NCI-H524 (cell line): ENCODE data around the gene CNIH2.
"Not testable (repeated sequence)": the region's sequence is repeated elsewhere in the genome, so short reads cannot be mapped to it uniquely, and the experiment has no call there.

Experiments
- DNase-seq, 2 experiments: peaks; one replicate each; lab custom pipeline; 2025; lab: John Stamatoyannopoulos, UW

CNIH2 gene

DNA sequence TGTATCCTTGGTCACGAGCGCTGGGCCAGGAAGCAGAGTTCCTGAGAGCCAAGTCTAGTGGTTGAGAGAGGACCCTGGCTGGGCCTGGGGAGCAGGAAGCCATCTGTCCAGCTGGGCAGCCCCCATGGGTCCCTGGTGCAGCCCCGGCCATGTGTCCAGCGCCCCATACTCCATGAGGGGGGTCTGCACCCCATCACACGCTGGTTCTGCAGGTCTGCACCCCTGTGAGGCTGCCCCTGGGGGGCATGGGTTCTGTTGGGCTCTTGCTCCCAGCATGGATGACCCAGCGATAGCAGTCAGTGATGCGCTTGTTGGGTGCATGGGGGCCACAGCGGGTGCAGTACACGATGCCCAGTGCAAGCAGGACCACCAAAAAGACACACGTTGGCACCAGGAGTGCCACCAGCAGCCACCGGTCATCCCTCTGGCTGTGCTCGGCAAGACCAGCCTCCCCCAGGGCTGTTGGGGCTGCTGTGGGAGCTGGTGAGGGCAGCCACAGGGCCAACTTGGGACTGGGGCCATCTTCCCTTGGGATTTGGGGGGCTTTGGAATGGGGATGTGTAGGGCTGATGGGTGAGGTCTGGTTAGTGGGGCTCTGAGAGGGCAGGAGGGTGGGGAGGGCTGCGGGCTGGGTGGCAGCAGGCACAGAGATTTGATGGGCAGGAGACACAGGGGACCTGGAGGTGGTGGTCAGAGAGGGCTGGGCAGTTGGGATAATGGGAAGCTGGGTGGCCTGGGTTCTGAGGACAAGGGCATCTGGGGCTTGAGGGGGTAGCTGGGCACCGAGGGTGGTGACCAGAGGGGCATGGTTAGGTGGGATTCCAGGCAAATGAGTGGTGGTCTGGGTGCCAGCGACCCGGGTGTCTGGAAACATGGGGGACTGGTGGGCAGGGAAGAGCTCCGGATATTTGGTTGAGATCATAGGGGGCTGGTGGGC is 36.9 kb downstream of the CNIH2 start:
- no peak for DNase-seq

DNA sequence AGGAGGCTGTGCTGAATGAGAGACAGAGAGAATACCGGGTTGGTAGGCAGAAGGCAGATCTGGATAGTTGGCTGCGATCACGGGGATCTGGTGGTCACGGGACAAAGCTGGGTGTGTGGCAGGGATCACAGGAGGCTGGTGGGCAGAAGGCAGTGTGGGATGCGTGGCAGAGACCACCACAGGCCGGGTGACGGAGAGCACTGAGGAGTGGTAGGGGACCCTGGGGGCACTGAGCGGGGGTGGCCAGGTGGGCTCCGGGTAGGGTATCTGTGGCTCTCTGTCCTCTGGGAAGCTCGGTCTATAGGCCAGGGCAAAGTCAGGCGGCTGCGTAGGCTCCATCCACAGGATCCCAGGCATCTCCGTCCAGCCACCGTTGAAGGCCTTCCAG is 37.5 kb downstream of the CNIH2 start:
- DNase-seq: no peak

DNA sequence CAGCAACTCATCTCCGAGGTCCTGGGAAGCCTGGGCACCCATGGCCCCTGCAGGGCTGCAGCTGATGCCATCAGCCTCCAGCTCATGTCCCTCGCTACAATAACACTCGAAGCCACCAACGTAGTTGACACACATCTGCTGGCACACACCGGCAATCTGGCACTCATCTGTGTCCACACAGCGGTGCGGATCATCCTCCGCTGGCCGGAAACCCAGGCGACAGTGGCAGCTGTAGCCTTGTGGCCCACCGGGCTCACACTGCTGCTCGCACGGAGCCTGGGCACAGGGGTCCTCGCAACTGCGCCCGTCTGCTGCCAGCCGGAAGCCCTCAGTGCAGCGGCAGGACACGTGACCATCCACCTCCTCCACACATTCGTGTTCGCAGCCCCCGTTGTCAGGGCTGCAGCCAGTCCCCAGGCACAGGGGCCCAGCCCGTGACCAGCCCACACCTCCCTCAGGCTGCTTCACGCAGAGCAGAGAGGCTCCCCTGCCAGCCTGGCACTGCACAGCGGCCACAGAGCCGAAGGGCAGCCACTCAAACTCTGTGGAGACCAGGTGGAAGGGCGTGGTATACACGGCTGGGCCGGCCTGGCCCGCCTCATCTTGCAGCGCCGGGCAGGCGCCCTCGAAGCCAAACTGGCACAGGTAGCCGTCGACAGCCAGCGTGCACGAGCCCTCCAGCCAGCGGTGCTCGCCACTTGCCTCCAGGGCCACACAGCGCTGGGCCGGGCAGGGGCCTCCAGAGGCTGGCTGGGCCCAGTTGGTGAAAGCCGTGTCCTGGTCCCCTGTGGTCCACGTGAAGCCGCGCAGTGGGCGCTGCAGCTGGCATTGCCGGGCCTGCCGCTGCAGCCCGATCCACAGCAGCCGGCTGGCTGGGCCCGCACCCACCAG is 38.2 kb downstream of the CNIH2 start:
- peak; percentile 33 to 73 for DNase-seq

DNA sequence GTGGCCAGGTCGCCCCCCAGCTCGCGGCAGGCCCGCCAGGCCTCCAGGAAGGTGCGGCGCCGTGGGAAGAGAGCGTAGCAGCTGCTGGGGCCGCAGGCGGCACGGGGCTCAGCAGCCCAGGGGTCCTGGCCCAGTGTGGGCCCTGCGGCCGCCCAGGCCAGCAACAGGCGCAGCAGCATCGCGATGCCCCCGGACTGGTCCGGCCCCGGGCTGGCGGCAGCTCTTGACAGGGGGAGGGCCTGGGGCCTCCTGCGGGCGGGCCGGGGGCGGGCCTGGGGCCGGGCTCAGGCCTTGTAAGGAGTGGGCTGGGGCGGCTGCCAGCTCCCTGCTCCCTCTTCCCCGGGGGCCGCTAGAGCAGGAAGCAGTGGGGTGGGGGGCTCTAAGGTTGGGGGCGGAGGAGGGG is 38.9 kb downstream of the CNIH2 start, which contains the start of gene CD248:
CD248 (minus strand) TSS at position 196 of the 403 bp plus-strand sequence; CDS start at position 179, 17 bp downstream.
- no peak for DNase-seq

DNA sequence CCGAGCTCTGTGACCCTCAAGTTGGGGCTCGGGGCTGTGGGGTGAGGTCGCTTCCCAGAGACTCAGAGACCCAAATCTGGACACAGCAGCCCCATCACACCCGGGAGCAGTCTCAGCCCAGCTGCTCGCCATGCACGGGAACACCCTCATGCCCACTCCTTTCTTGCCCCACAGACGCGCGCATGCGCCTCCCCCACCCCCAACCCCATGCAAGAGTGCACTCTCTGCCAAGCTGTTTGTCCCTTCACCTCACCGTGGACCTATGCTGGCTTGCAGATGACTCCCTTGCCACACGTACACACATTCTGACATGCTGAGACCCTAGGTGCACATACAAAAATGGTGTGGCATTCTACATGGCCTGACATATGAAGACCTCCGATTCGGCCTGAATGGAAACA is 39.3 kb downstream of the CNIH2 start:
- DNase-seq: no peak

DNA sequence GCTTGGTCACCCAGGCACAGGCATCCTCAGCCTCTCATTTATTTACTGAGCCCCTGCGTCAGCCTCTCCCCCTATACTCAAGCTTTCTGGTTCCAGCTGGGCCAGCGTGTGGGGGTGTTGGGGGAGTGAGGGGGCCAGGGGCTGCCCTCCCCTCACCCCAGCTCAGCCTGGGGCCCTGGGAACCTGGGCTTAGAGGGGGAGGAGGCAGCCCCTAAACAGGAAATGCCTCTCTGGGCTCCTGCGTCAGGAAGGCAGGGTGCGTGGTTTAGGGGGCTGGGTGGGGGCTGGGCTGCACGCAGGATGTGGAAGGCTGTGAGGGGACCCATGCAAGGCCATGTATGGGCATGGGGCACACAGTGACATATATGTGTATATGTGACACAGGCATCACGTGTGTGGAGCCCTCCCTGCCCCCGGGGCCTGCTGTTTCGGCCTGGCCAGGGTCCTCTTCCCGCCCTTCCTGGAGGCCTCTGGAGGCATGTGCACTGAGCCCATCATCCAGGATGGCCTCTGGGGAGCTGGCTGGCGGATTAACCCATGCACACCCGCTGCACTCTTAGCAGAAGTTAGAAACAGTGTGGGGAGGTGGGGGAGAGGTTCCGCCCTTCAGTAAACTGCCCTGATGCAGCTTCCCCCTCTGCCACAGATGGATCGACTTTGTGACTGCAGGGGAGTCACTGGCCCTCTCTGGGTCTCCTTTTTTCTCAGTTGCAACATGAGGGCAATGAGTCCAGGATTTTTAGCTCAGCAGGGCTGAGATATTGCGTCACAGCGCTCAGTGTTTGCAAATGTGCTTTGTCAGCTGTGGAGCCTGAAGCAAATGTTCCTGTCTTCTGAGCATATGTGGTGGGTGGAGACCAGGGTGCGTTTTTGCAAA is 40.0 kb downstream of the CNIH2 start:
- DNase-seq: peak in 1 of 2 experiments; percentile 32

DNA sequence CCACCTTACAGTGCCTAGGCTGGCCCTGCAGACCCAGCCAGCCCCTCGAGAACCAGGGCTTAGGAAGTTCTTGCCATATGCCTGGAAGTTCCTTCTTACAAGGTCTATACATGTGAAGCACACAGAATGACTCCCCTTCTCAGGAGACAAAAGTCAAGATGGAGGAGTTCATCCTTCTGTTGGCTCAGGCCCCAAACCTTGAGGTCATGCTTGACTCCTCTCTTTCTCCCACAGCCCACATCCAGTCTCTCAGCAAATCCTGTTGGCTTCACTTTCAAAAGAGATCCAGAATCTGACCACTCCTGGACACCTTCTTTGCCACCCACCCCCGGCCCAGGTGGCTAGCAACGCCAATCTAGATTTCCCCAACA is 40.6 kb downstream of the CNIH2 start:
- DNase-seq: no peak

DNA sequence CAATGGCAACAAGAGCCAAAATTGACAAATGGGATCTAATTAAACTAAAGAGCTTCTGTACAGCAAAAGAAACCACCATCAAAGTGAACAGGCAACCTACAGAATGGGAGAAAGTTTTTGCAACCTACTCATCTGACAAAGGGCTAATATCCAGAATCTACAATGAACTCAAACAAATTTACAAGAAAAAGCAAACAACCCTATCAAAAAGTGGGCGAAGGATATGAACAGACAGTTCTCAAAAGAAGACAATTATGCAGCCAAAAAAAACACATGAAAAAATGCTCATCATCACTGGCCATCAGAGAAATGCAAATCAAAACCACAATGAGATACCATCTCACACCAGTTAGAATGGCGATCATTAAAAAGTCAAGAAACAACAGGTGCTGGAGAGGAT is 42.3 kb downstream of the CNIH2 start:
- DNase-seq: not testable (repeated sequence)

DNA sequence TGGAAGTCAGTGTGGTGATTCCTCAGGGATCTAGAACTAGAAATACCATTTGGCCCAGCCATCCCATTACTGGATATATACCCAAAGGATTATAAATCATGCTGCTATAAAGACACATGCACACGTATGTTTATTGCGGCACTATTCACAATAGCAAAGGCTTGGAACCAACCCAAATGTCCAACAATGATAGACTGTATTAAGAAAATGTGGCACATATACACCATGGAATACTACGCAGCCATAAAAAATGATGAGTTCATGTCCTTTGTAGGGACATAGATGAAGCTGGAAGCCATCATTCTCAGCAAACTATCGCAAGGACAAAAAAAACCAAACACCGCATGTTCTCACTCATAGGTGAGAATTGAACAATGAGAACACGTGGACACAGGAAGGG is 42.8 kb downstream of the CNIH2 start:
- not testable (repeated sequence) for DNase-seq

DNA sequence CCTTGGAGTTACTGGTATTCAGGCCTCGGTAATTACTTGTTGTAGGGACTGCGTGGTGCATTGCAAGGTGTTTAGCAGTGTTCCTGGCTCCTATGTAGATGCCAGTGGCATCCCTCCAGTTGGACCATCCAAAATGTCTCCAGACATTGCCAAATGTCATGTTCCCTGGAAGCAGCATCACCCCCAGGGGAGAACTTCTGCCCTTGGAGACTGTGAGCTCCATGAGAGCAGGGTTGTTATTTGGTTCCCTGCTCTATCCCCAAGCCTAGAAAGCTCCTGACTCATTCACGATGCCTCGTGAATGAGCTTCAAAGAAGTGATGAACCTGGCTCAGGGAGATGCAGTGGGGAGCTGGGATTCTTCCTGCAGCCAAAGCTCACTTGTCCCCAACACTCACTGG is 43.6 kb downstream of the CNIH2 start:
- DNase-seq: no peak

DNA sequence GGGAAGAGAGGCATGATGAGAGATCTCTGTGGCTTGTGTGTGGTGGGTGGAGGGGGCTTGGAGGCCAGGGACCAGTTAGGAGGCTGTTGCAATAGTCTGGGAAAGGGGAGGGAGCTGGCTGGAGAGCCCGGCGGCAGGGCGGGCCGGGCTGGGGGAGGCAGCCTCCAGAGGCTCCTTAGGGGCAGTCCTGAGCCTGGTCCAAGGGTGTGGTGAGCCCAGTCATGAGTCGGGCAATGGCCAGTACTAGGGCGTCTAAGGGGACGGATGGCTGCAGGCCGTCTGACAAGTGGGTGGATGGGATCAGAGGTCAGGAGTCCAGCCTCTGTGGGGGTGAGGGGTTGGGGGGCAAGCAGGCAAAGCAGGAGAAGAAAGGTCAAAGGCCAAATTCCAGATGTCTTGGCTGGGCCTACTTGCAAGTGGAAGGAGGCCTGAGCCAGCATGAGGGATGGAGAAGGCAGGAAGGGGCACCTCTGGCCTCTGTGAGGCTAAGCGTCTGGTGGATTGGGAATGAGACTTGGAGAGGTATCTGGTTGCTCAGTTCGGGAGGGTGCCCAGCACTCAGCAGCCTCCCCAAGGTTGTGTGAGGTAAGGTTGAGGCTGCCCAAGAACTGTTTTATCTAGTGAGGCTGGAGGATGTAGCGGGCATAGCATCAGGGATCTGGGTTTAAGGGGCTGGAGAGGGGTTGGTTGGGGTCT is 44.9 kb downstream of the CNIH2 start:
- DNase-seq: no peak

DNA sequence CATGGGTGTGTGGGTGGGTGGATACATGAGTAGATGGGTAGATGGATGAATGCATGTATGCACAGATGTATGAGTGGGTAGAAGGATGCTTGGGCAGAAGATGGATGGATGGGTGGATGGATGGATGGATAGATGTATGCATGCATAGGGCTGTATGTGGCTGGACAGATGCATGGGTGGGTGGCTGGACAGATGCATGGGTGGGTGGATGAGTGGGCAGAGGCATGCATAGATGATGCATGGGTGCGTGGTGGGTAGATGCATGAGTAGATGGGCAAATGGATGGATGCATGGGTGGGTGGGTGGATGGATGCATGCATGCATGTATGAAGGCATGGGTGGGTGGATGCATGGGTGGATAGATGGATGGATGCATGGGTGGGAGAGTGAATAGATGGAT is 45.7 kb downstream of the CNIH2 start:
- DNase-seq: no peak

DNA sequence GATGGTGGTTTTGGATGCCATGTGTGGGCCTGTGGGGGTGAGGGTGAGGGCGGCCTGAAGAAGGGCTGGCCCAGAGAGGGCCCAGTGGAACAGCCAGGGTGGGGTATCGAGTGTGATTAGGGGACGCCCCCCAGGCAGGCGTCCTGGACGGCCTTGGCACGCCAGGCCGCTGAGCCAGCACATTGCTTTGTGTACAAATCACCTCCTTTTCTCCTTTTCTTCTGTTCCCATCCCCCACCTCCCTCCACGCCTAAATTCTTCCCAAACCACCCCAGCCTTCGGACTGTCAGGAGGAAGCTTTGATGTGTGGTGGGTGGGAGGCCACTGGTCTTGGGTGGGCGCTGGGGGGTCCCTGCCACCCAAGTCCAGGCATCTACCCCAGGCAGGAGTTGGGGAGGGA is 46.7 kb downstream of the CNIH2 start:
- no peak for DNase-seq

DNA sequence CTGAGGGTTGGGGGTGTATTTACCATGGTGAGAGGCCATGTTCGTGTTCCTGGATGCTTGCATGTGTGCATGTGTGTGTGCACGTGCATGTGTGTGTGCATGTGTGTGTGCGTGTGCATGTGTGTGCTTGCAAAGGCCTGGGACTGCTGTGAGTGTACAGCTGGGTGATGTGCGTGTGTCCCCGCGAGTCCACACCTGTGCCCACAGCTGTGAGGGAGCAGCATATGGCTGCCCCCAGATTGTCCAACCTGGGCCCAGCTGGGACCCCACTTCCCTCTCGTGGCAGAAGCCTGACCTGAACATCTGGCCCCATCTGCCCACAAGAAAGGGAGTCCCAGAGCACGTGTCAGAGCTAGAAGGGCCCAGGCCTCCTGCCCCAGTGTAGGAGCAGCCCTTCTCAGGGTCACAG is 47.3 kb downstream of the CNIH2 start:
- peak; percentile 75 to 90 for DNase-seq

DNA sequence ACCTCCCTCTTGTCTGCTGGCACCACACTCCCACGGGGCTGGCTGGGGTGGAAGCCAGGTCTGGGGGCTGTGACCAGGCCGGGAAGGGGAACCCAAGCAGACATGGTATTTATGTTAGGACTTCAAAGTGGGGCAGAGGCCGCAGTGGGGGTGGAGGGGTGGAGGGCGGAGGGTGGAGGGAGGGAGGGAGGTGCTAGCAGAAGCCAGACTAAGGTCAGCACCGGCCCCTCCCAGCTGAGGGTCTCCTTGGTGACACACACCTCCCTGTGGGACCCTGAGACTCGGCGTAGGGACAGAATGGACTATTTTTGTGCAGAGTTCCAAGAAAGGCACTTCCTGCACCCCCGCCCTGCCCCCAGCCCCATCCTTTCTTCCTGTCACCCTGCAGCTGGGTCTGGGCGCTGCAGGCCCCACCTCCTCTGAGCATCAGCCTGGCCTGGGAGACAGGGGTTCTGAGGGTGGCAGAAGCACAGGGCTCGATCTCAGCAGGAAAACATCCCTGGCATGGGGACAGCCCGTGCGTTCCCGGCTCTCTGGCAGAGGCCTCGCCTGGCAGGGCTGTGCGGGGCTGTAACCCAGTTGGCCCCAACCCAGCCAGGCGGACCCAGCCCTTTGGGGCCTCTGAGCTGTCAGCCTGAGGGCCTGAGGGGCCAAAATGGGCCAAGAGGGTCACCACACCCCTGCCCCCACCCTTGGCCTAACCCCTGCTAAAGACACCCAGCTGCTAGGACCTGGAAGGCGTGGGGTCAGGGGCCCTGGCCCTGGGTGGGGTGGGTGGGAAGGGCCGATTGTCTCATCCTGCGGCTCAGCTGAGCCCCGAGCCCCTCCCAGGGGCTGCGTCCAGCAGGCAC is 48.5 kb downstream of the CNIH2 start:
- no peak for DNase-seq

DNA sequence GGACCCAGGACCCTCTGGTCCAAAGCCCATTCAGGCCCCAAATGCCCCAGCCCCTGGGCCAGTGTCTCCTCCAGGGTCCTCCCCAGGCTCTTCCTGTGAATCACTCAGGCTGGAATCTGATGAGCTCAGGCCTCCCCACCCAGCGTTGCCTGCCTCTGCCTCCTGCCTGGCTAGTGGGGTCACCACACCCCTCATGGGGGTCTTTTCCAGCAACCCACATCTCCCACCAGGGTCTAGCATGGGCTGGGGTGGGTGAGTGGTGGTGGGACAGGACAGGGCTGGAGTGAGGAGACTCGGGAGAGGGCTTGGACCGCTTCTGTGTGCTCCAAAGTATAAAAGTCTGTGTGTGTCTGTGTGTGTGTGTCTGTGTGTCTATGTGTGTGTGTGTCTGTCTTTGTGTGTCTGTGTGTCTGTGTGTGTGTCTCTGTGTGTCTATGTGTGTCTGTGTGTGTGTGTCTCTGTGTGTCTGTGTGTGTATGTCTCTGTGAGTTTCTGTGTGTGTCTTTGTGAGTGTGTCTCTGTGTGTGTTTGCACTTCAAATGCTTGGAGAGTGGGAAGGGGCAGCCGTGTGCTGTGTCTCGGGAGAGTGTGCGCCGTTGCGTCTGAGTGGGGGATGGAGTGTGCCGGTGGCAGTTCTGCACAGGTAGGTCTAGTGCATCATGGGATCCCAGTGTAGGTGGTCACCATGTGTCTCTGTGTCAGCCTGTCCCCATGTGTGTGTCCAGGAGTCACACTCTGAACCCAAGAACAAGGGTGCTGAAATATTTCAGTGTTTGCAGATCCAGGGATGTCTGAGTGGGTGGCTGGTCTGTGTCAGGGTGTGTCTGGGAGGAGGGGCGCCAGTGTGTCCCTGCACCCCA is 49.4 kb downstream of the CNIH2 start:
- DNase-seq: no peak

DNA sequence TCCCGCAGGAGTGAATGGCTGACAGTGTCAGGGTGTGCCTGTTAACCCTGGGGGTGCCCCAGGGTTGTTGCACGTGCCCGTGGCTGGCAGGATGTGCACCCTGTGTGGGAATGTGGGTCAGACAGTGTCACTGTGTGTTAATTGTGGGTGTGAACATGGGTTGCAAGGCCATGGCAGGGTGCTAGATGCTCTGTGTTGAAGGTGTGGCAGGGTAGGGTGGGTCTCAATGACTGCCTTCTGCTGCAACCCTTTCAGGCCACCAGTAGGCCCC is 50.0 kb downstream of the CNIH2 start:
- DNase-seq: no peak

DNA sequence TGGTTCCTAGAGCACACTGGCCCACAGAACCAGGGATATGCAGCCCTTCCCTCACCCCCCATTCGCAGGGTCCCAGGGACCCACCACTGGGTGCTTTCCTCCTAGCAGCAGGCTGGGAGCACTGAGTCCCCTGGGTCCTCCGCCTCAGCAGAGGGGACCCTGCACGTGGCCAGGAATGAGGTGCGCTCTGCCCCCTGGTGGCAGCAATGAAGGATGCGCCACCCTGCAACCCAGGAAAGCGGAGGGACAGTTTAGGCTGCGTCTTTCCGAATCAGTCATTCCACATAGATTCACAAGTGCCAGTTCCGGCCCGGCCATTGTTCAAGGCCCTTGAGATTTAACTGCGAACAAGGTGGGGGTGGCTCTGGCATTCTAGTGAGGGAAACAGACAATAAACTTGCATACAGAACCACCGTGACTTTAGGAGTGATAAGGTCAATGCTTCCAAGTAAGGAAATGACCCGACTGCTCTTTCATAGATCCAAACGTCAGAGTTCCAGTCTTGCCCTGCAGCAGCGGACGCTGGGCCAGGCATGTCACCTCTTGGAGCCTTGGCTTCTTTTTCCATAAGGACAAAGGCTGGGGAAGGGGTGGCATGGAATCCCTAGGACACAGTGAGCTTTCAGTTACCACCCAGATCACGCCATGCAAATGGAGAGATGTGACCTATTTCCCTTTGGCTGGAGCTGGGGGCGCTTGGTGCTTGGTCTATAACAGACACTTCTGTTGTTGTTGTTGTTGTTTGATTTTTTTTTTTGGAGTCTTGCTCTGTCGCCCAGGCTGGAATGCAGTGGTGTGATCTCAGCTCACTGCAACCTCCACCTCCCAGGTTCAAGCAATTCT is 50.5 kb downstream of the CNIH2 start:
- peak; percentile 23 to 72 for DNase-seq
